NCI-H1092 treated with DMSO at 0.1 percent for 48 hours (cell line): ENCODE results near the gene RGS9.
"Not testable (repeated sequence)": the region's sequence is repeated elsewhere in the genome, so short reads cannot be mapped to it uniquely, and the experiment has no call there.

ENCODE experiments used
- DNase-seq: peaks from one replicate; lab custom pipeline; 2025; lab: John Stamatoyannopoulos, UW

Gene RGS9

DNA sequence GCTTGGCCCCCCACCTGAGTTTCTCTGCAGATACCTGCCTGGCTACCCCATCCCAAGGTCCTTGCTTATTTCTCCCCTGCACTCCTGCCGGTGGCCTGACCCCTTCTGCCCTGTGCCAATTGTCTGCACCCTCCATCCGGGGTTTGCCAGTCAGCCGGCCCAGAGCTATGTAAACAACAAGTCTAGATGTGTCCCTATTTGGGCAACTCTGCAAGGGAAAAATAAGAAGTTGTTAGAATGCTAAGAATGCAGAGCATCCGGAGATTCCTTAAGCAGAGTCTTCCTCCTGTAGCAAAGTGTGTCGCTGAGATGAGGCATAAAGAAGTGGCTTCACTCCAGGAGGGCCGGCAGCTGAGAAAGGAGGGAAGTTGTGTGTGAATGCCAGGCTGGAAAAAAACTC lies 46.6 kb downstream of the RGS9 start:
- DNase-seq = no peak

DNA sequence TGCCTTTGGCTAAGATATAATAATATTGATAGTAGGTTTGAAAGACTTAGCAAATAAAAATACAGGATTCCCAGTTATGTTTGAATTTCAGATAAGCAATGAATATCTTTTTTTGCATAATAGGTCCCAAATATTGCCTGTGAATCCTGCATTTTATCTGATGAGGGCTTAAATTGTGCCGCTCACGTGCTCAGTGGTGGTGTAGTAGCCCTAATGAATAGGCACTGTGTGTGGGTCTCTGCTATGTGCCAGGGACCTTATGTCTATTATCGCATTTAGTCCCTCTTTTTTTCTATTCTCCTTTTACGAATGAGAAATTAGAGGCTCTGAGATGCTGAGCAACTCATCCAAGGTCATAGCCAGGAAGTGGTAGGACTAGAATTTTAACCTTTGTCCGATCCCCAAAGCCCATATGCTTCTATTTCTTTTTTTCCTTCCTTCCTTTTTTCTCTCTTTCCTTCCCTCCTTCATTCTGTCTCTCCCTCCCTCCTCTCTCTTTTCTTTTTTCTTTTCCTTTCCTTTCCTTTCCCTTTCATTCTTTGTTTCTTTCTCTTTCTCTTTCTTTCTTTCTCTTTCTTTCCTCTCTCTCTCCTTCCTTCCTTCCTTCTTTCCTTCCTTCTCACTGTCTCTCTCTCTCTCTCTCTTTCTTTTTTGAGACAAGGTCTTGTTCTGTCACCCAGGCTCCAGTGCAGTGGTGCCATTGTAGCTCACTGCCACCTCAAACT lies 47.2 kb downstream of the RGS9 start:
- no peak for DNase-seq

DNA sequence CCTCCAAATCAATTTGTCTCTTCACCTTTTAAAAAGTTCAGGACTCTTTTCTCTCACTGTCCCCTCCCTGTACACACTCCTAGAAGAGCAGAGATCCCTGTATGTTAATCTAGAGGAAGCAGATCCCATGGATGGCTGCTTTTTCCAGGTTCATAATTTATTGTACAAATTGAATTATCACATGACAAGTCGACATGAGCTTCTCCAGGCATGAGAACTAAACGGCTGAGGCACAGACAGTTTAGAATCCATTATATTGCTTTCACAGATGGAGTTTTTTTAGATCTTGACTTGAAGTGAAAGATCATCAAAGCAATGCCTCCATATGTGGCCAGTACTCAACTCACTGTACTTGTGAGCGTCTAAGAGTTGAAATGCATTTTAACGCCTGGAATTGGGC lies 47.9 kb downstream of the RGS9 start:
- no peak for DNase-seq

DNA sequence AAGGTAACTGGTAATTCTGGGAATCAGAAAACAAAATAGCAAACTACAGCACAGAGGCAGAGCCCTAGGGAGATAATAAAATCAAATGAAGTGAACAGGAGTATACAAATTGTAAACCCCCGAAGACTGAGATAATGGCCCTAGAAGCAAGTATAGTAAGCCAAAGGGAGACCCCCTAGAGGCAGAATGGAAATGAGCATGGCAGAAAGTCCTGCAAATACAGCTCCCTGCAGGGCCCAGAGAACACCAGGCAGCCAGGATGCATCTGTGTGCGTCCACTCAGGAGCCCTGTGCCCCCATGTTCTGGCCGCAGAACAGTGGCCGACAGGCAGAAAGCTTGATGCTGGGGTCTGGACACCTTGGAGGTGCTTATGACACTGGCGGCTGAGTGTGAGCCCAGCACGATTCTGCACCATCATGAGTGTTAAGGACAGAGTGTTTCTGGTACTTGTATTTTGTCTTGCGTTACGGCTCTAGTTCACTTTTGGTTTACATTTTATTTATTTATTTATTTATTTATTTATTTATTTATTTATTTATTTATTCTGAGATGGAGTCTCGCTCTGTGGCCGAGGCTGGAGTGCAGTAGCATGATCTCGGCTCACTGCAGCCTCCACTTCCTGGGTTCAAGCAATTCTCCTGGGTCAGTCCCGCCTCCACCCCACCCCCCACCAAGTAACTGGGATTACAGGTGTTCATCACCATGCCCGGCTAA lies 48.7 kb downstream of the RGS9 start:
- DNase-seq = no peak

DNA sequence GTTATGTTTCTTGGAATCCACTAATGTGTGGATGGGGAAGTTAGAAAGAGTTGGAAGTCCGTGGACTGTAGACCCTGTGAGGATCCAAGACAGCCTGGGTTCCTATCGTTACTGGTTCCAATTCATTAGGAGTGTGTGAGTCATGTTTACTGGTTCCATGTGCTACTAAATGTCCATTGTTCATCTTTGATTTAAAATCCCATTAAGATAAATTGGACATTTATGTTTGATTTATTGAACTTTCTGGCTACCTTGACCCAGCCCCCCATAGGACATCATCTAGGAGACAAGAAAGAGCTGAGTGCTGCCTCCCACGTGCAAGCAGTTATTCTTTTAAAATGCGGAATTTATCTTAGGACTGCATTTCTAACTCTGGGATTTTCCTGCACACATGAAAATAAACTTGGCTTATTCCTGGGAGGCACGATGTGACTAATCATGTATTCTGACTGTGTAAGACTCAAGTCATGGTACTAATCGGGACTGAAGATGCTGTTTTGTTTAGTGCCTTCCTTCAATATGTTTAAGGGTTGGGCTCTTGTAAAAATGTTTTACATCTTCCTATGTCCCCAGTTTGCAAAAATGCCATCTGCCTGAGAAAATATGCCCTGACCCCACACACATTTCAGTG lies 53.4 kb downstream of the RGS9 start:
- DNase-seq = no peak

GRCh38 chr17:65191811-65192740 lies 54.9 kb downstream of the RGS9 start:
- DNase-seq = no peak

DNA sequence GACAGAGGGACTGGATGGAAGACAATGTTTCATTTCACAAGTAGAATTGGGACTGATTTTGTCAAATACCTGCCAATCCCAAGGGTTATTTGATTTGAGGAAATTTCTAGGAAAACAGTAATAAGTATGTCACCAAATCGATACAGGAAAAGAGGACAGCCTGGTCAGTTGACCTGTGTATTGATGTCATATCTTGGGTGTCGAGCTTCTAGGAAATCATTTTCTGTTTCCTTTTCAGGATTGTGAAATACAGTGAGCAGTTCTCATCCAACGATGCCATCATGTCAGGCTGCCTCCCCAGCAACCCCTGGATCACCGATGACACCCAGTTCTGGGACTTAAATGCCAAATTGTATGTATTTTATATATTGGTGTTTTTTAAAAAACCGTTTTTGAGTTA lies 56.1 kb downstream of the RGS9 start:
- no peak for DNase-seq

DNA sequence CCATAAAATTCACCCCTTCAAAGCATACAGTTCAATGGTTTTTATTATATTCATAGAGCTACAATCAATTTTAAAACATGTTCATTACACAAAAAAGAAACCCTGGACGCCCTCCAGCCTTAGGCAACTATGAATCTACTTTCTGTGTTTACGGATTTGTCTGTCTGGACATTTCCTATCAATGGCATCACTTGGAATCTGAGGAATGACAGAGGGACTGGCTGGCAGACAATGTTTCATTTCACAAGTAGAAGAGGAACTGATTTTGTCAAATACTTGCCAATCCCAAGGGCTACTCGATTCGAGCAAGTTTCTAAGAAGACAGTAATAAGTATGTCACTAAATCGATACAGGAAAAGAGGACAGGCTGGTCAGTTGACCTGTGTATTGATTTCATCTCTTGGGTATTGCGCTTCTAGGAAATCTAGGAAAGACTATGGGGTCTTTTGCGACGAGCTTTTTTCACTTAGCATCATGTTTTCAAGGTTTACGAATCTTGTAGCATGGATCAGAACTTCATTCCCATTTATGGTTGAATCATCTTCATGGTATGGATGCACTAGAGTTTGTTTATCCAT lies 56.6 kb downstream of the RGS9 start:
- DNase-seq = no peak

GRCh38 chr17:65194670-65195334 lies 57.6 kb downstream of the RGS9 start:
- DNase-seq = no peak

- DNase-seq = no peak
Measured at GRCh38 chr17:65195716-65196115, 58.5 kb downstream of the RGS9 start.

DNA sequence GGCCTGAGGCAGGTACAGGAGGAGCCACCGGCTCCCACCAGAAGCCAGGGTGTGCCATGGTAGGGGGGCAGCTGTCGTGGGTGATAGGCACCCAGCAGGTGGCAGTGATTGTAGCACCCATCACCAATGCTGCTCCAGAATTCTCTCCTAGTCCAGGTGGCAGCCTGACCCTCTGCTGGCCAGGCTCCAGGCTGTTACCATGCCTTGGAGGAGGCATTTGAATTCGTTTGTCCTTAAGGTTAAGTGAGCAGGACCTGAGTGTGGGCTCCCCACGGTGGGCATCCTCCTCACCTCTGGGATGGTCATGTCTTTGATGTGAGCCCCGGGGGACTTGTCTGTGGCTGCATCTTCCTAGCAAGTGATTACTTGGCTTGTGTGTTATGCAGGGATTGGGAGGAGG lies 59.4 kb downstream of the RGS9 start:
- DNase-seq = no peak

DNA sequence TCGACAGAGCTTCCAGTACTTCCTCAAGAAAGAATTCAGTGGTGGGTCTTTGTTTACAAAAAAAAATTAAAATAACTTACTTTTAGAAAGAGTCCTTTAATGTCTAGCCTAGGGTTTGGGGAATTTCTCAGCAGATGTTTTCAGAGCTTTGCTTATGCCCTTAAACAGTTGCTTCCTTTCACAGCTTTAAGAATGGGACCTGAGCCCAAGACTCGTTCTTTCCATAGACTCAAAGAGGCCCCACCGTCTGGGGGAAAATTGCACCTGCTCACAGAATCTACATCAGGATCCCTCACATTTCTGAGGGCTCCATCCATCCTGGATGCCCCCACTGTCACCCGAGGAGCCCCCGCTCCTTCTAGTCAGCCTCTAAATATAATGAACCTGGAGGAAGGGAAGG lies 60.0 kb downstream of the RGS9 start:
- DNase-seq = no peak

- DNase-seq = peak; percentile 80
Measured at GRCh38 chr17:65198653-65199382, 61.6 kb downstream of the RGS9 start.

GRCh38 chr17:65201331-65201730 lies 64.2 kb downstream of the RGS9 start:
- DNase-seq = no peak

DNA sequence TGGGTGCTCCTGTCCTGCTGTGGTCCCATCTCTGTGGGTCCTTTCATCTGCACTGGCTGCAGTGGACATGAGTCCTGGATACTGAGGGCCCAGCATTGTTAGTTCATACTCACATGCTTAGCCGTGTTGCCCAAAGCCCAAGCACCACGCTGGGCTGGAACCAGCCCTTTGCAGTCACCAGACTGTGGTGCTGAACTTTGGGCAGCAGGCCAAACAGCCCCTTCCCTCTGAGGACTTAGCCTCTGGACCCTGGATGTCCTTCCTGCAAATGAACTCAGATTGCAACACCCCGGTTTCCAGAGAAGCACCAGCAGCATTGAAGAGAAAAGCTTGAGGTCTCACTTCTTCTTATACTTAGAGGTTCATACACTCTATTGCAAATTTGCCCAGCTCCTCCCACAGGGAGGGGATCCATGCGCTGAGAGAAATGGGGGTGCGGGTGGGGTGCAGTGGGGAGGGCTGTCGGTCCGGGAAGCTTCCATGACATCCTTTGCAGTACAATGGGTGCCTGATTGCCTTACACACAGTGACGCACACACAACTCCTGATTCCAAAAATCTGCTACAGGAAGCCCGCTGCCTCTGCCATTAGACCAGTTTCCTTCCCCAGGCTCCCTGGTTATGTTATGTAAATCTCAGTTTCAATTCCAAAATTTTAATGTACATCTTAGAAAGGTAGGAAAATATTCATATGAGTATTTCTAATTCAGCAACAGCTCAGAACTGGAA lies 65.8 kb downstream of the RGS9 start:
- DNase-seq = no peak

DNA sequence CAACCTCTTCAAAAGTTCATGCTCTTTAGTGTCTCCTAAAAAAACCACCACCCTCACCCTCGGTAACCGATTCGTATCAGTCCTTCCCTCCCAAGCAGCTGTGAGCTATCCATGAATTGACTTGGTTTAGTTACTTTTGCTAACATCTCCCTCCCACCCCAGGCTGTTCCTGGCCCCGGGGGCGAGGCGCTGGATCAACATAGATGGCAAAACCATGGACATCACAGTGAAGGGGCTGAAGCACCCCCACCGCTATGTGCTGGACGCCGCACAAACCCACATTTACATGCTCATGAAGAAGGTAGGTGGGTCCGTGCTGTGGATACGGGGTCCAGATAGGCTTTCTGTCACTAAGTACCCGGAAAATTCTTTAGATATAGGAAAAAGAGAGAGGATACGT lies 66.8 kb downstream of the RGS9 start:
- no peak for DNase-seq

DNA sequence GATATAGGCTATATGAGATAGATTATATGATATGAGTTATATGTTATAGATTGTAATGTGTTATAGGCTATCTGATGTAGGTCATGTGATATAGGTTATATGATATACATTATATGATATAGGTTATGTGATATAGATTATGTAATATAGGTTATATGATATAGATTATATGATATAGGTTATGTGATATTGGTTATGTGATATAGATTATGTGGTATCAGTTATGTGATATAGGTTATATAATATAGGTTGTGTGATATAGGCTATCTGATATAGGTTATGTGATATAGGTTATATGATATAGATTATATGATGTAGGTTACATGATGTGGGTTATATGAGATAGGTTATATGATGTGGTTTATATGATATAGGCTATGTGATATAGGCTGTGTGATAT lies 68.5 kb downstream of the RGS9 start:
- no peak for DNase-seq

- not testable (repeated sequence) for DNase-seq
Measured at GRCh38 chr17:65207448-65207847, 70.3 kb downstream of the RGS9 start.

DNA sequence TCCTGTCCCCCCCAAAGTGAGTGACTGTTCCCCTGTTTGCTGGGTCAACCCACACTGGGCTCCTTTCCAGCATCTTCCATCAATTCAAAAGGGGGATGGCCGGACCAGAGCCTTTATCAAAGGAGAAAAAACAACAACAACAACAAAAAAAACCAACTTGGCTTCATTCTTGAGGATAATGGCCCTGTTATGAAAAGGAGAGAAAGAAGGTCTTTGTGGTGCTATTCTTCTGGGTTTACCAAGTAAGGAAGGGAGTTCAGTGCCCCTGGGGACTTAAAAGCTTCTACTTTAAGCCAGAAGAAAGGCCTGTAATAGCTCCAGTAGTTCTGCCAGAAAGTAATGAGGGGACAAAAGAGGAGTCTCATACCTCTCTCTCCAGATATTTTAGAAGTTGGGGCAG lies 71.5 kb downstream of the RGS9 start:
- DNase-seq = no peak

- DNase-seq = no peak
Measured at GRCh38 chr17:65218261-65218660, 81.1 kb downstream of the RGS9 start.
